Neural progenitor cell (in vitro differentiated cells): Measurements from ENCODE around the gene ZNRD2. TPM values are rescaled to one million over a fixed set of nuclear protein-coding genes. Genes with fewer than 3 reads are reported as not detected.

Experiments used
- DNase-seq: peaks from one replicate; pipeline ENCODE4 v3.0.0-alpha.2; 2016; ENCODE audit warnings: low spot score
- H2AFZ ChIP-seq: fragments of 200-600 bp; sonication (generic); replicated peaks from 2 replicates; pipeline ENCODE4 v1.6.1; 2016; ENCODE audit warnings: antibody characterized with exemption
- H3F3A ChIP-seq: fragments of 200-600 bp; sonication (generic); 2 replicates; pipeline ENCODE4 v1.6.1; 2016; ENCODE audit warnings: antibody characterized with exemption, low read depth
- H3K27ac ChIP-seq: fragments of 200-600 bp; sonication (generic); 2 replicates; pipeline ENCODE4 v1.5.1; 2016; ENCODE audit warnings: mild to moderate bottlenecking
- H3K27me3 ChIP-seq: fragments of 200-600 bp; sonication (generic); 2 replicates; pipeline ENCODE4 v1.6.1; 2016; ENCODE audit warnings: mild to moderate bottlenecking, moderate library complexity
- H3K36me3 ChIP-seq: fragments of 200-600 bp; sonication (generic); 2 replicates; pipeline ENCODE4 v1.5.1; 2016
- H3K4me1 ChIP-seq: fragments of 200-600 bp; sonication (generic); 2 replicates; pipeline ENCODE4 v1.6.1; 2016; ENCODE audit warnings: mixed run types
- H3K4me2 ChIP-seq: fragments of 200-600 bp; sonication (generic); 2 replicates; pipeline ENCODE4 v1.6.1; 2016
- H3K4me3 ChIP-seq: fragments of 200-600 bp; sonication (generic); 2 replicates; pipeline ENCODE4 v1.5.1; 2016
- H3K79me2 ChIP-seq: fragments of 200-600 bp; sonication (generic); 2 replicates; pipeline ENCODE4 v1.6.1; 2016; ENCODE audit warnings: low read depth
- H3K9ac ChIP-seq: fragments of 200-600 bp; sonication (generic); 2 replicates; pipeline ENCODE4 v1.6.1; 2016
- H3K9me3 ChIP-seq: fragments of 200-600 bp; sonication (generic); 2 replicates; pipeline ENCODE4 v1.5.1; 2016; ENCODE audit warnings: low read depth
- H4K20me1 ChIP-seq: fragments of 200-600 bp; sonication (generic); 2 replicates; pipeline ENCODE4 v1.6.1; 2016; ENCODE audit warnings: low read depth
- H3K27ac Mint-ChIP-seq: 3 replicates; pipeline ENCODE4 v1.8.0; 2021; ENCODE audit warnings: mixed read lengths
- H3K27me3 Mint-ChIP-seq: 2 replicates; pipeline ENCODE4 v1.8.0; 2022; ENCODE audit warnings: low read depth, mild to moderate bottlenecking, inconsistent platforms, moderate library complexity, mixed read lengths; ENCODE audit not compliant: insufficient read depth
- H3K36me3 Mint-ChIP-seq: 3 replicates; pipeline ENCODE4 v1.8.0; 2021; ENCODE audit warnings: mixed read lengths
- H3K4me1 Mint-ChIP-seq: 3 replicates; pipeline ENCODE4 v1.8.0; 2021; ENCODE audit warnings: mixed read lengths
- H3K4me3 Mint-ChIP-seq: 3 replicates; pipeline ENCODE4 v1.8.0; 2021; ENCODE audit warnings: mild to moderate bottlenecking, moderate library complexity, mixed read lengths
- H3K9me3 Mint-ChIP-seq: 3 replicates; pipeline ENCODE4 v1.8.0; 2020; ENCODE audit warnings: mixed read lengths
- EZH2 ChIP-seq: fragments of 200-600 bp; sonication (generic); IDR thresholded peaks from 2 replicates; pipeline ENCODE4 v1.6.1; 2017; ENCODE audit warnings: antibody characterized with exemption, mild to moderate bottlenecking, moderate library complexity
- EZH2phosphoT487 ChIP-seq: fragments of 200-600 bp; sonication (generic); IDR thresholded peaks from 2 replicates; pipeline ENCODE4 v1.6.1; 2017; ENCODE audit warnings: antibody characterized with exemption
- total RNA-seq: library from RNA; depleted of rRNA; stranded (reverse); fragments of >200 nt; gene quantifications from 2 replicates; pipeline ENCODE4 v1.2.3, GENCODE V29; 2015; ENCODE audit warnings: low replicate concordance
- TF ChIP-seq, protein P1 (sequence below): fragments of 200-600 bp; sonication (generic); IDR thresholded peaks from 2 replicates; pipeline ENCODE4 v1.5.1; 2017; ENCODE audit warnings: antibody characterized with exemption, mild to moderate bottlenecking

The ZNRD2 gene
- total RNA-seq, 1 donor from 2014 or later = 15.5 TPM

- Mint-ChIP-seq H3K4me3 (peak overlapping the region; percentile 72), H3K9me3 (no peaks in the 10 kb centered on the region), H3K4me1 (peaks cover 21% of the 10 kb centered on the region), H3K36me3 (peaks cover 3% of the 10 kb centered on the region), H3K27me3 (peaks cover 26% of the 10 kb centered on the region), H3K27ac (no peak overlapping the region)
- Histone ChIP-seq H3F3A (peaks cover 37% of the 10 kb centered on the region), H3K27ac (no peak overlapping the region), H3K9ac (no peak overlapping the region), H3K4me3 (peak overlapping the region; percentile 54), H3K9me3 (no peaks in the 10 kb centered on the region), H3K4me2 (peak overlapping the region; percentile 89), H4K20me1 (no peaks in the 10 kb centered on the region), H3K79me2 (no peaks in the 10 kb centered on the region), H2AFZ (peak overlapping the region; percentile 59), H3K27me3 (peaks cover 54% of the 10 kb centered on the region), H3K4me1 (peaks cover 14% of the 10 kb centered on the region), H3K36me3 (no peaks in the 10 kb centered on the region)
- TF ChIP-seq EZH2 (peak; percentile 83), EZH2phosphoT487 (peak; percentile 64)
- TF ChIP-seq, protein P1, sequence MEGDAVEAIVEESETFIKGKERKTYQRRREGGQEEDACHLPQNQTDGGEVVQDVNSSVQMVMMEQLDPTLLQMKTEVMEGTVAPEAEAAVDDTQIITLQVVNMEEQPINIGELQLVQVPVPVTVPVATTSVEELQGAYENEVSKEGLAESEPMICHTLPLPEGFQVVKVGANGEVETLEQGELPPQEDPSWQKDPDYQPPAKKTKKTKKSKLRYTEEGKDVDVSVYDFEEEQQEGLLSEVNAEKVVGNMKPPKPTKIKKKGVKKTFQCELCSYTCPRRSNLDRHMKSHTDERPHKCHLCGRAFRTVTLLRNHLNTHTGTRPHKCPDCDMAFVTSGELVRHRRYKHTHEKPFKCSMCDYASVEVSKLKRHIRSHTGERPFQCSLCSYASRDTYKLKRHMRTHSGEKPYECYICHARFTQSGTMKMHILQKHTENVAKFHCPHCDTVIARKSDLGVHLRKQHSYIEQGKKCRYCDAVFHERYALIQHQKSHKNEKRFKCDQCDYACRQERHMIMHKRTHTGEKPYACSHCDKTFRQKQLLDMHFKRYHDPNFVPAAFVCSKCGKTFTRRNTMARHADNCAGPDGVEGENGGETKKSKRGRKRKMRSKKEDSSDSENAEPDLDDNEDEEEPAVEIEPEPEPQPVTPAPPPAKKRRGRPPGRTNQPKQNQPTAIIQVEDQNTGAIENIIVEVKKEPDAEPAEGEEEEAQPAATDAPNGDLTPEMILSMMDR = peak; percentile 54
- peak; percentile 87 for DNase-seq
These were observed 21.9 kb downstream of the ZNRD2 start for GRCh38 chr11:65591939-65592857.

DNA sequence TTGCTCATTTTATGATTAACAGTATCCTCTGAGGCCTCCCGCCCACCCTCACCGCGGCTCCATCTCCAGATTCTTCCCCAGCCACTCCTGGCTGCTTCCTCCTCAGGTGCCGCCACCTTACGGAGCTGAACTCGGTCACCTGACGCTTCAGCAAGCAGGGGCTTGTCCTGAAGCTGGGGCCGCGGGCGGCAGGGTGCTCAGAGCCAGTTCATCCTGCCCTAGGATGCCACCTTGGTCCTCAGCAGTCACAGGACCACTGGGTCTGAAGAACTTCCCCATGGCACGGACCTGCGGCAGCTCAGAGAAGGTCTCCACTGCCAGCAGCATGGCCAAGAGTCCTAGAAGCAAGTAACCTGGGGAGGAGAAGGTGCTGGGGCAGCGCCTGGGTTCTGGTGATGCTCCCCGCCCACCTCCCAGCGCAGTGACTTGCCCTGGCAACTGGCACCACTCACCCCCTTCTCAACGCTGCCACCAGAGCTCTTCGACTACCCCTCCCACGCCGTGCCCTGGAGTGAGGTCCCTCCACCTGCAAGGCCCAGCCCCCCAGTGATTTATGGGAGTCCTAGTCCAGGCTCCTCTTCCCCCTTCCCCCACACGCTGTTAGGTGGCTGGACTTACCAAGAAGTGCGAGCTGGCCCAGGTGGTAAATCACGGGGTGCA lies 22.7 kb downstream of the ZNRD2 start:
- peaks cover 14% of the 10 kb centered on the region for H3K4me1 ChIP-seq
- TF ChIP-seq EZH2phosphoT487 = no peak
- no peak for TF ChIP-seq EZH2
- TF ChIP-seq, protein P1 = no peak
- H3K4me3 ChIP-seq = peak overlapping the region; percentile 54
- peaks cover 18% of the 10 kb centered on the region for H3K4me1 Mint-ChIP-seq
- H3K36me3 Mint-ChIP-seq = peaks cover 5% of the 10 kb centered on the region
- no peak for DNase-seq
- no peaks in the 10 kb centered on the region for H3K9me3 Mint-ChIP-seq
- H2AFZ ChIP-seq = no peak overlapping the region
- no peaks in the 10 kb centered on the region for H4K20me1 ChIP-seq
- H3K4me2 ChIP-seq = peak overlapping the region; percentile 89
- H3K27me3 ChIP-seq = peaks cover 48% of the 10 kb centered on the region
- H3K27me3 Mint-ChIP-seq = peaks cover 27% of the 10 kb centered on the region
- H3K9me3 ChIP-seq = no peaks in the 10 kb centered on the region
- peaks cover 37% of the 10 kb centered on the region for H3F3A ChIP-seq
- H3K36me3 ChIP-seq = no peaks in the 10 kb centered on the region
- no peak overlapping the region for H3K4me3 Mint-ChIP-seq
- no peak overlapping the region for H3K9ac ChIP-seq
- no peak overlapping the region for H3K27ac Mint-ChIP-seq
- no peak overlapping the region for H3K27ac ChIP-seq
- H3K79me2 ChIP-seq = no peaks in the 10 kb centered on the region

GRCh38 chr11:65593518-65594414 lies 23.5 kb downstream of the ZNRD2 start:
- Histone ChIP-seq H2AFZ (no peak overlapping the region), H3F3A (peaks cover 37% of the 10 kb centered on the region), H3K4me3 (no peak overlapping the region), H3K9me3 (no peaks in the 10 kb centered on the region), H3K4me2 (no peak overlapping the region), H3K36me3 (no peaks in the 10 kb centered on the region), H4K20me1 (no peaks in the 10 kb centered on the region), H3K4me1 (peaks cover 14% of the 10 kb centered on the region), H3K27ac (no peak overlapping the region), H3K9ac (no peak overlapping the region), H3K27me3 (peaks cover 48% of the 10 kb centered on the region), H3K79me2 (no peaks in the 10 kb centered on the region)
- peaks cover 27% of the 10 kb centered on the region for H3K27me3 Mint-ChIP-seq
- peaks cover 5% of the 10 kb centered on the region for H3K36me3 Mint-ChIP-seq
- no peak for TF ChIP-seq EZH2
- TF ChIP-seq, protein P1 = peak; percentile 70
- no peaks in the 10 kb centered on the region for H3K9me3 Mint-ChIP-seq
- peak; percentile 73 for DNase-seq
- H3K27ac Mint-ChIP-seq = no peak overlapping the region
- peaks cover 11% of the 10 kb centered on the region for H3K4me1 Mint-ChIP-seq
- no peak overlapping the region for H3K4me3 Mint-ChIP-seq
